Trophoblast cell (in vitro differentiated cells and primary cell): ENCODE data around the gene ZNF331.

Experiments
- DNase-seq, 2 donors: peaks; one replicate each; pipeline ENCODE4 v3.0.0-alpha.2; 2016
- H2AFZ ChIP-seq: 2 replicates; pipeline ENCODE4 v1.6.1; 2013; ENCODE audit warnings: low read length, moderate library complexity, mild to moderate bottlenecking; ENCODE audit not compliant: insufficient read depth, poor library complexity
- H2AK5ac ChIP-seq: 2 replicates; pipeline ENCODE4 v1.6.1; 2013; ENCODE audit warnings: mild to moderate bottlenecking, low read length
- H2BK120ac ChIP-seq: 2 replicates; pipeline ENCODE4 v1.6.1; 2013; ENCODE audit warnings: low read length, mild to moderate bottlenecking, moderate library complexity; ENCODE audit not compliant: insufficient read depth, poor library complexity
- H2BK12ac ChIP-seq: 2 replicates; pipeline ENCODE4 v1.6.1; 2013; ENCODE audit warnings: mild to moderate bottlenecking, low read length, moderate library complexity
- H2BK5ac ChIP-seq: 2 replicates; pipeline ENCODE4 v1.6.1; 2013; ENCODE audit warnings: low read length, low read depth, moderate library complexity, mild to moderate bottlenecking; ENCODE audit not compliant: poor library complexity
- H3K14ac ChIP-seq: 2 replicates; pipeline ENCODE4 v1.6.1; 2013; ENCODE audit warnings: mild to moderate bottlenecking, low read length
- H3K18ac ChIP-seq: 2 replicates; pipeline ENCODE4 v1.6.1; 2013; ENCODE audit warnings: mild to moderate bottlenecking, low read length
- H3K23ac ChIP-seq: 2 replicates; pipeline ENCODE4 v1.6.1; 2013; ENCODE audit warnings: low read length
- H3K27ac ChIP-seq: 2 replicates; pipeline ENCODE4 v1.5.1; 2013; ENCODE audit warnings: low read depth, mild to moderate bottlenecking, inconsistent platforms, low read length, moderate library complexity
- H3K27me3 ChIP-seq: 2 replicates; pipeline ENCODE4 v1.6.1; 2013; ENCODE audit warnings: inconsistent platforms, mild to moderate bottlenecking, low read length, moderate library complexity; ENCODE audit not compliant: insufficient read depth
- H3K36me3 ChIP-seq, 2 experiments: 1 replicate in 1 of 2; 2 replicates in 1 of 2; pipeline ENCODE4 v1.6.1; 2013; ENCODE audit warnings: low read length in 2 of 2, mild to moderate bottlenecking in 2 of 2, moderate library complexity in 1 of 2; ENCODE audit not compliant: insufficient read depth in 2 of 2, control insufficient read depth in 1 of 2
- H3K4ac ChIP-seq: 2 replicates; pipeline ENCODE4 v1.6.1; 2013; ENCODE audit warnings: low read depth, mild to moderate bottlenecking, low read length, moderate library complexity
- H3K4me1 ChIP-seq, 2 experiments: 1 replicate in 1 of 2; 2 replicates in 1 of 2; pipeline ENCODE4 v1.6.1; 2013; ENCODE audit warnings: low read length in 2 of 2, mild to moderate bottlenecking in 2 of 2, moderate library complexity in 1 of 2; ENCODE audit not compliant: insufficient read depth in 2 of 2, control insufficient read depth in 1 of 2
- H3K4me2 ChIP-seq: 2 replicates; pipeline ENCODE4 v1.6.1; 2013; ENCODE audit warnings: inconsistent platforms, mild to moderate bottlenecking, low read length, moderate library complexity
- H3K4me3 ChIP-seq: 2 replicates; pipeline ENCODE4 v1.5.1; 2013; ENCODE audit warnings: mild to moderate bottlenecking, low read depth, low read length, inconsistent platforms
- H3K79me1 ChIP-seq: one replicate; pipeline ENCODE4 v1.6.1; 2013; ENCODE audit warnings: low read length
- H3K79me2 ChIP-seq: 2 replicates; pipeline ENCODE4 v1.6.1; 2013; ENCODE audit warnings: low read length, mild to moderate bottlenecking; ENCODE audit not compliant: control insufficient read depth, insufficient read depth, poor library complexity
- H3K9ac ChIP-seq: 2 replicates; pipeline ENCODE4 v1.6.1; 2013; ENCODE audit warnings: mild to moderate bottlenecking, low read length
- H3K9me3 ChIP-seq: 2 replicates; pipeline ENCODE4 v1.6.1; 2013; ENCODE audit warnings: low read depth, mild to moderate bottlenecking, control low read depth, inconsistent platforms, low read length; ENCODE audit not compliant: insufficient read depth
- H4K12ac ChIP-seq: 2 replicates; pipeline ENCODE4 v1.6.1; 2013; ENCODE audit warnings: low read depth, mild to moderate bottlenecking, low read length, moderate library complexity
- H4K8ac ChIP-seq: 2 replicates; pipeline ENCODE4 v1.6.1; 2013; ENCODE audit warnings: low read depth, mild to moderate bottlenecking, low read length, moderate library complexity
- H4K91ac ChIP-seq: one replicate; pipeline ENCODE4 v1.6.1; 2013; ENCODE audit warnings: low read depth, mild to moderate bottlenecking, low read length, moderate library complexity
- WGBS: extraction: QIAGEN DNeasy Blood & Tissue Kit; methylation state at CpG from one replicate; pipeline ENCODE4 v1.1.7; 2013; ENCODE audit warnings: missing lambda C conversion rate; ENCODE audit not compliant: insufficient read length, insufficient coverage; ENCODE audit errors: extremely low coverage; 5-methylcytosine and 5-hydroxymethylcytosine counted together

The ZNF331 gene

GRCh38 chr19:53538378-53539109 lies 599 bp downstream of the ZNF331 start:
- Histone ChIP-seq H3K79me2 (peaks cover 2% of the 10 kb centered on the region), H4K8ac (peak overlapping the region; percentile 45), H3K27me3 (no peaks in the 10 kb centered on the region), H2BK5ac (no peak overlapping the region), H4K12ac (peak overlapping the region; percentile 6), H4K91ac (peak overlapping the region; percentile 16), H3K4me3 (peak overlapping the region; percentile 91), H3K27ac (no peak overlapping the region), H3K18ac (peak overlapping the region; percentile 38), H3K4ac (no peak overlapping the region), H3K14ac (peak overlapping the region; percentile 28), H2AK5ac (peak overlapping the region; percentile 38), H3K79me1 (peaks cover 9% of the 10 kb centered on the region), H2BK120ac (no peak overlapping the region), H3K4me2 (peak overlapping the region; percentile 74), H3K9ac (peak overlapping the region; percentile 73), H3K9me3 (no peaks in the 10 kb centered on the region), H3K36me3 (peaks cover 5 to 8% of the 10 kb centered on the region in 2 experiments), H3K23ac (no peak overlapping the region), H2AFZ (peak overlapping the region; percentile 62), H3K4me1 (peaks cover 0 to 2% of the 10 kb centered on the region in 2 experiments), H2BK12ac (no peak overlapping the region)
- no CpG with 5 or more reads among the region's 36 CpGs for WGBS
- no peak for DNase-seq

- Histone ChIP-seq H2AFZ (no peak overlapping the region), H3K36me3 (peaks cover 5 to 8% of the 10 kb centered on the region in 2 experiments), H3K27ac (no peak overlapping the region), H3K9ac (no peak overlapping the region), H3K79me2 (peaks cover 2% of the 10 kb centered on the region), H3K18ac (no peak overlapping the region), H3K4ac (no peak overlapping the region), H3K9me3 (no peaks in the 10 kb centered on the region), H3K23ac (no peak overlapping the region), H2BK5ac (no peak overlapping the region), H2BK12ac (no peak overlapping the region), H4K8ac (no peak overlapping the region), H3K79me1 (peaks cover 9% of the 10 kb centered on the region), H2AK5ac (no peak overlapping the region), H3K4me3 (no peak overlapping the region), H3K4me2 (no peak overlapping the region), H3K4me1 (peaks cover 0 to 2% of the 10 kb centered on the region in 2 experiments), H3K14ac (no peak overlapping the region), H3K27me3 (no peaks in the 10 kb centered on the region), H4K12ac (no peak overlapping the region), H2BK120ac (no peak overlapping the region), H4K91ac (no peak overlapping the region)
- peak; percentile 84 for DNase-seq
- no CpG with 5 or more reads among the region's 4 CpGs for WGBS
Measured at GRCh38 chr19:53540091-53540490, 2.1 kb downstream of the ZNF331 start.

GRCh38 chr19:53541971-53542370 lies 4.0 kb downstream of the ZNF331 start:
- no peak overlapping the region for H2AFZ ChIP-seq
- no peak overlapping the region for H3K9ac ChIP-seq
- no peak overlapping the region for H2BK5ac ChIP-seq
- no peak overlapping the region for H2BK120ac ChIP-seq
- no peaks in the 10 kb centered on the region for H3K9me3 ChIP-seq
- no peak overlapping the region for H4K91ac ChIP-seq
- no peak overlapping the region for H3K23ac ChIP-seq
- H2BK12ac ChIP-seq = no peak overlapping the region
- no peak overlapping the region for H3K14ac ChIP-seq
- H3K4me2 ChIP-seq = no peak overlapping the region
- no peaks in the 10 kb centered on the region for H3K27me3 ChIP-seq
- H4K12ac ChIP-seq = no peak overlapping the region
- no peak overlapping the region for H3K4ac ChIP-seq
- peaks cover 5 to 15% of the 10 kb centered on the region in 2 experiments for H3K36me3 ChIP-seq
- H3K18ac ChIP-seq = no peak overlapping the region
- H4K8ac ChIP-seq = no peak overlapping the region
- peaks cover 0 to 9% of the 10 kb centered on the region in 2 experiments for H3K4me1 ChIP-seq
- no peak overlapping the region for H2AK5ac ChIP-seq
- peak; percentile 63 to 83 for DNase-seq
- no CpG with 5 or more reads among the region's 1 CpG for WGBS
- no peak overlapping the region for H3K4me3 ChIP-seq
- H3K27ac ChIP-seq = no peak overlapping the region
- H3K79me1 ChIP-seq = peaks cover 9% of the 10 kb centered on the region
- H3K79me2 ChIP-seq = peaks cover 2% of the 10 kb centered on the region

- Histone ChIP-seq H3K9me3 (no peaks in the 10 kb centered on the region), H4K12ac (no peak overlapping the region), H2BK5ac (no peak overlapping the region), H2AFZ (no peak overlapping the region), H3K4me3 (no peak overlapping the region), H3K9ac (no peak overlapping the region), H3K79me2 (no peaks in the 10 kb centered on the region), H2BK12ac (no peak overlapping the region), H2AK5ac (no peak overlapping the region), H3K36me3 (peaks cover 2 to 13% of the 10 kb centered on the region in 2 experiments), H3K14ac (no peak overlapping the region), H3K4ac (no peak overlapping the region), H3K27me3 (no peaks in the 10 kb centered on the region), H4K8ac (no peak overlapping the region), H3K79me1 (no peaks in the 10 kb centered on the region), H3K18ac (no peak overlapping the region), H3K23ac (peak overlapping the region; percentile 17), H3K27ac (no peak overlapping the region), H4K91ac (no peak overlapping the region), H3K4me1 (peaks cover 0 to 7% of the 10 kb centered on the region in 2 experiments), H2BK120ac (no peak overlapping the region), H3K4me2 (no peak overlapping the region)
- no CpG with 5 or more reads among the region's 25 CpGs for WGBS
- peak; percentile 97 to 98 for DNase-seq
Measured at GRCh38 chr19:53545271-53546065, 7.5 kb downstream of the ZNF331 start.
